GM18858 (cell line): ENCODE results near the gene BCAR3.

Experiments
- ATAC-seq: cut with Tn5 transposase; IDR thresholded peaks from one replicate; pipeline ENCODE4 v1.9.1; 2021; ENCODE audit not compliant: unreplicated experiment

BCAR3 gene

DNA sequence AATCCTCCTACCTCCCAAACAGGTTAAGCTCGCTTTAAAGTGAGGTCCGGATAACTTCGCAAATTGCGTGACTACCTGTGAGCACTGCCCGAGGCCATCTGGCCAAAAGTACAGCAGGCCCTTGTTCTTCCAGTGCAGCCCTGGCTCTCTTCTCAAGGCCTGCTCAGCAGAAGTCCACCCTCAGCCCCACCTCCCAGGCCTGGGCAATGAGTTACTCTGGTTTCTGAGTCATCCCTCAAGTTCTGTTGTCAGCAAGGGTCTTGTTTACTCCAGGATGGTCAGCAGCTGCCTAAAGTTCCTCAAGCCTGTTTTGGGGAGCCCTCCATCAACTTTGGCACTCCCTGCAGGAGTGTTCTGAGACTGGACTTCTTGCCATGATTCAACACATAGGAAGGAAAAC is 101.7 kb downstream of the BCAR3 start:
- ATAC-seq: no peak

DNA sequence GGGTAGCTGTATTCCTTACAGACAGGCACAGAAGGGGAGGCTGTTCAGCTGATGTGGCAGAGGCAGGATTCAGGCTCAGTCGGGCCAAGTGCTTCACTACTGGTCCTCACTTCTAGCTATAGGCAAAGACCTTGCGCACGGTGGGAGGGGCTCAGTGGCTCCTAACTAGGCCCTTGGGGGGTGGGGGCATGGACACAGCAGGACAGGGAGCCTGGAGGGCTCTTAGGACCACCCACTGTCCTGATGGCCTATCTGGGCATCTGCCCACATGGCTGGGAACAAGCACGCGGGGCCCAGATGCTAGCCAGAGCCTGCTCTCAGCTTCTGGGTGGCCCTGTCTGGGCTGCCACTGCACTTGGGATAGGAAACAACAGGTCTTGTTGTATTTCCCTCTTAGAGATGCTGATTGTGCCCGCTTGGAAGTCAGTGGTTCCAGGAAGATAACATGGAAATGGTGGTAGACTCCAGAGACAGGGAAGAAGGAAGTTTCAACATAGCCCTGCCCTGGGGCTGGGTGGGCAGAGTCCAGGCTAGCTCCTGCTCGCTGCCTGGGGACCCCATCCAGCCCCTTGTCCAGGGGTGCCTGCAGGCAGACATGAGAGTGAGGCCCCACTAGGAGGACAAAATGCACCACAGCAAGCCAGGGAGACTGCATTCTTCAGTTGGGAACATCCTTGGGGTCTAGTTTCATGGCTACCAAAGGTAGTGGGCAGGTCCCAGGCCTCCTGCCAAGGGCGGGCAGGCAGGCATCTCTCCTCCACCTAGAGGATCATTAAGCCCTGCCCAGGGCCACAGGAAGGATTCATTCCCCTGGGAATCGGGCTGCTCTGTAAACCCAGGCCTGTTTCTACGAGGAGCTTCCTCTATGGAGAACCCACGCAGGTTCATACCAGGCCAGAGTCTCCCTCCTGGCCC is 102.5 kb downstream of the BCAR3 start:
- ATAC-seq: no peak

DNA sequence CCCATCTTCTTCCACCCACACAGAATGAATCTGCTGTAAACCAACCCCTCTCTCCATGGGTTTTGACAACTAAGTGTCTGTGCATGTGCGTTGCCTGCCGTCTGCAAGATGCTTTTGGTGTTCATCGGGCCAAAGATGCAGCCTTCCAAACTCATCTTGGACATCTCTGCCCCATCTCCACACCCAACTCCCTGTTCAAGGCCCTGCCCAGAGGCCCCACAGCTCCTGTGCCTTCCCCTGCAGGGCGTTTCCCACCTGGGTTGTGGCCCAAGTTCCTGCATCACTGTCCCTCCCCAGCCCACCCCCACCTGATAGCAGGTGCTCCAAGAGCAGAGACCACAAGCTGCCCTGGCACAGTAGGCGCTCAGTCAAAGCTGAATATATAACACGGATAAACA is 103.2 kb downstream of the BCAR3 start:
- ATAC-seq: no peak

DNA sequence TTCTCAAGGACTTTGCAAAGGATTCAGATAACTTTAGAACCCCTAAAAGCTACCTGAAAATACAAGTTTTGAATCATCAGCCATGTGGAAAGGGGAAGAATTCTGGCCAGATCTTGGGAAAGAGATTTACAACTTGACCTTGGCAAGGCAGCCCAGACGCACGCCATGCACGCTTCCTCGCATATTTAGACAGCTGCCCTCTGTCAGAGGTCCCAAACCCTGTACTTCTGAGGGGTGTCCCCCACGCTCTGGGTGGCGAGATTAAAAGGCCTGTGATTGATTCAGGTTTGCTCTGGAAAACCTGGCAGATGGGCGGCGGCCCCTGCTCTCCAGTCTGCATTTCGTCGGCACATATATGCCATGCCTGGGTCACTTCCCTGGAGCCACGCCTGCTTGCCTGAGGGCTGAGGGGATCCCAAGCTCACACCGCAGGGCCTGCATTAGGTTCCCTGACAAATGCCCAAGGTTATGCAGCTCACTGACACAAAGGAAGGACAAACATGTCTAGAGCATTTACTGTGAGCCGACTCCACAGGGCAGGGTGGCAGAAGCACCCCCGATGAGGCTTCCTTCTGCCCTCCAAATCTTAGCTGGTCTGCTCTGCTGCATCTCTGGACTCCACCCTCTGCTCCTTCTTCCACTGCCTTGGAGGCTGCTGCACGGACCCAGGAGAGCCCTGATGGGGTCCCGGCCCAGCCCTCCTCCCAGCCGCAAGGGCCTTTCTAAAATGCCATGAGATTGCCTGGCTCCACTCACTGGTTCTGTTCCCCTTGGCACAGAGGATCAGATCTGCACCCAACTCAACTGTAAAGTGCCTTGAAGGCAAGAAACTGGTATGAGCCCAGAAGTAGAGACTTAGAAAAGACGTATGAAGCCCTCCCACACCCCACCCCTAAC is 103.9 kb downstream of the BCAR3 start:
- no peak for ATAC-seq

DNA sequence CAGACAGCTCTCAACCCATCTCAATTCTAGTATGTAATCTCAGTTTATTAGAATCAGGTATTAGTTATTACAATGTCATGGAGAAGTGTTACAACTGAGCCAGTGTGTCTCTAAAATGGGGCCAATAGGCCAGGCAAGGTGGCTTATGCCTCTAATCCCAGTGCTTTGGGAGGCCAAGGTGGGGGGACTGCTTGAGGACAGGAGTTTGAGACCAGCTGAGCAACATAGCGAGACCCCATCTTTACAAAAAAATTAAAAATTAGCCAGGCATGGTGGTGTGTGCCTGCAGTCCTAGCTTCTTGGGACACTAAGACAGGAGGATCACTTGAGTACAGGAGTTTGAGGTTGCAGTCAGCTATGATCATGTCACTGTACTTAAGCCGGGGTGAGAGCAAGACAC is 104.9 kb downstream of the BCAR3 start:
- no peak for ATAC-seq

DNA sequence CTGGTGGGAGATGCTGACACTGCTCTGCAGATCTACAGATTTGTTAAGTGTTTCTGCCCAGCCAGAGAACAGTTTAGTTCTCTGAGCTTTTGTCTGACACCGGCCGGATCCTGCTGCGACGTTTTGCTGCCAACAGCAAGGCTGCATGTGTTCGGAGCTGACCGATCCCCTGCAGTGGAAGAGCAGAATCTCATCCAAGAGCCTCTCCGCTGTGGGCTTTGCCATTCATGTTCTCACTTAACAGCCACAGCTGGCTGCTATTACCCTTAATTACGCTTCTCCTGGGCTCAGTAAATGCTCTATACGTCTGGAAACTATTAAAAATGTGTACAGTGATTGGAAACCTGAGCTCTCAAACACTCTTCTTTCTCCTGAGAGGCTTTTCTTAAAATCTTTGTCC is 105.3 kb downstream of the BCAR3 start:
- no peak for ATAC-seq

DNA sequence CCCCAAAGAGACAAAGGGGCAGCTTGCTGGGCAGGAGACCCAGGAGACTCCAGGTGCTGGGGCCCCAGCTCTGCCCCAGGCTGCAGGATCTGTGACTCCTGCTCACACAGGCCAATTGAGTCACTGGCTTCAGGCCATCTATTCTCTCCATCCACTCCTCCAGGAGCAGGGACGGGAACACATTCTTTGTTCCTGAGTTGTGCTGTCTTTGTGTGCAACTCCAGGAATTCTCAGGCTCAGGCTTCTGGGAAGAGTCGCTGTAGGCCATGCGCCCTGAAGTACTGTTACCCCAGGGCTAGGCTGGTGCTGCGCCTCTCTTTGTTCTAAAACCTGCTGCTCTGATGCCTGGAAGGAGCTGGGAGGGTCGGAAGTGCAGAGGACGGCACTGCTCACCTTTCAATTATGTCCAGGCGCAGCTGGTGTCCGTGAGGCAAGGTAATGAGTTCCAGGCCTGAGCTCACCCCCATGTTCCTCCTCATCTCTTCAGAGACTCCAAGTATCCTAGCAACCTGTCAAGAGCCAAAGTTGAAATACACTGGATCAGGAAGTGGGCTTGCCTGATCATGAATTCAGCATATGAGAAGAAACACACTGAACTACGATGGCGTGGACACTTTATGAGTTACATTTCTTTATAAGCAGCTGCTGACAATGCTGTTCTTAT is 105.9 kb downstream of the BCAR3 start:
- no peak for ATAC-seq

DNA sequence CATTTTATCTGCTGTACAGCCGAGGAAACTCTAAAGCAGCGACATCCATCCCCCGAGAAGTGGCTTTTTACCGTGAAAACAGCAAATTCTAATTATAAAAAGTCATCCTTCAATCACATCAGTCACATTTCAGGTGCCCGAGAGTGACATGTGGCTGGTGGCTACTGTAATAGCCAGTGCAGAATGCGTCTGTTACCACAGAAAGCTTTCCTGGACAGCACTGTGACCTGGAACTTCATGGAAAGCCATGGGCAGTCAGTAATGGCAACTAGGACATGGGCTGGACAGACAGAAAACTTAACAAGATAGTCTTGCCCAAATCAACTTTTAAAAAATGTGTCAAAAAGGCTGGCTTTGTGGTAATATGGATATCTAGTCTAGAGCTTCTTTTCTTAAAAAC is 106.6 kb downstream of the BCAR3 start:
- no peak for ATAC-seq

DNA sequence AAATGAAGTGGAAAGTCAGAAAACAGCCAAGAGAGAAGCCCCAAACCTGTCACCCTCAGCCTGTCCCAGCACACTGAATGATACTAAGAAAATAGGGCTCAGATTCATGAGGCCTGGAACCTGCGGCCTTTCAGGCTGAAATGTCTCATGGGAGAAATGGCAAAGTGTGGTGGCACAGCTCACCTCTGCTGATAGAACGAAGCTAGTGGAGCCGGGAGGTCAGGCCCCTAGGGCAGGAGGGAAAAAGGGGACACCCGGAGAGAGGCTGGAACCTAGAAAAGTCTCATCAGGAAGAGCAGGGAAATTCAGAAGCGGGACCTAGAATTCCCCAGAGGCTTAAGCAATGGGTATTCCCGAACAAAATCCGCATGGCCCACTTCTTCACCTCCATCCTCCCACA is 107.1 kb downstream of the BCAR3 start:
- ATAC-seq: no peak

DNA sequence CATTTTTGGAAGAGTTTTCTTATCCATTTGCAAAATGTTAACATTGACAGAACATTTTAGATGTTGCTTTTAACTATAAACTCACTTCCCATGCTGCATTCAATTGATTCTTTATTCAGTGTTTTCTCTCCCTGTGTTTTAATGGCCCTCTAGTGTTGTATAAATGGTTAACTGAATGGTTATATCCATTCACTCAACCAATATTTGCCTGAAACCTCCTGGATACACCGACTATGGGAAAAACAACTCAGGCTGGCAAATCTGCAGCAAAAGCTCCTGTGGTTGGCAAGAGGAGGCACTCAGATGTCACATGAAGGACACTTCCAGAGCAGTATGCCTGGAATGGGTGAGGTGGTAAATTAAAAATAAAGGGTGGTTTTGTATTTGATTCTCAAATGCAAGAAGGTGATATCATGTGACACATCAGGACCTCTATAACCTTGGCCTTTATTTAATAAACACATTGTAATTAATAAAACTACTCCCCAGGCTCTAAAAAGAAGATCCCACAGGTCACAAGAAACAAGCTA is 107.6 kb downstream of the BCAR3 start:
- no peak for ATAC-seq

DNA sequence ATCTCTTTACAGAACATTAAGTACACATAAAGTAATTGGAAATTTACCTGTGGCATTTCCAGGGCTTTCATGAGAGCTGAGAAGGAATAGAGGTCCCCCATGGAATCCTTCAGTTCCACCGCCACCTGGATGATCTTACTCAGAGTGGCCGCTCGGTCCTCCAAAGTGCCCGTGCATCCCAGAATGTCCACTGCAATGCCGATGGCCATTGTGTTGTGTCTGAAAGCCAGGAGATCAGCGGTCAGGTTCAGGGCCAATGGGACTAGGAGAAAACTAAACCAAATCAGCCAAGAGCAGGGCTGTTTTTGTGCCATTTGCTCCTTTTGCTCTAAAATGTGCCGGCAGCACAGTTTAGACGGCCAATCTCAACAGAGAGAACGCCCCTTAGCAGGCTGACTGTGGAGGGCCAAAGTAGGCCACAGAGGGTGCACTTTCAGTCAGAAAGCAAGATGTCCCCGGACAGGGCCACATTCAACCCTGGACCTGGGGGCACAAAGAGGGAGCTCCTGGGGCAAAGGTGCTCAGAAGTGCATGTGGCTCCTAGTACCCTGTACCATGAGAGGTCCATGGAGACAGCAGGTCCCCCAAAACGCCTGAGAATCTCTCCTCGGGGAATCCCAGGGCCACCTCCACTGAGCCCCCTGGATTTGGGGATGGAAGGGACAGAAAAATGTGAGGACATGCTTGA is 109.9 kb downstream of the BCAR3 start:
- no peak for ATAC-seq

DNA sequence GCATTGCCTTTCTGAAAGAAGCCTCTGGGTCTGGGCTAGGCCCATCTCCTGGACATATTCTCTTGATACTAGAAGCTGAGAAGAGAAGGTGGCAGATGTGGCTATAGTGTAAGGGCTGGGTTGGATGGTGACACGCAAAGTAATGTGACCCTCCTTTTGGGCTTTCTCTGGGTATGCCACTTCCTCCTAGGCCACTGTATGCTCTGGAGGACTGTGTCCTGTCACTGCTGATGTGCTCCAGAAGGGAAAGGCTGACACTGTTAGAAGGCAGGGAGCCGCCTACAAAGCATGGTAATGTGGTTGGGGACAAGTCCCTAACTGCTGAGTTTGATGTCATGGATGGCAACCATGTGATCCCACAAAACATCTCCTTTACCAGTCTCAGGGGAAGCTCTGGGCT is 112.1 kb downstream of the BCAR3 start:
- no peak for ATAC-seq

DNA sequence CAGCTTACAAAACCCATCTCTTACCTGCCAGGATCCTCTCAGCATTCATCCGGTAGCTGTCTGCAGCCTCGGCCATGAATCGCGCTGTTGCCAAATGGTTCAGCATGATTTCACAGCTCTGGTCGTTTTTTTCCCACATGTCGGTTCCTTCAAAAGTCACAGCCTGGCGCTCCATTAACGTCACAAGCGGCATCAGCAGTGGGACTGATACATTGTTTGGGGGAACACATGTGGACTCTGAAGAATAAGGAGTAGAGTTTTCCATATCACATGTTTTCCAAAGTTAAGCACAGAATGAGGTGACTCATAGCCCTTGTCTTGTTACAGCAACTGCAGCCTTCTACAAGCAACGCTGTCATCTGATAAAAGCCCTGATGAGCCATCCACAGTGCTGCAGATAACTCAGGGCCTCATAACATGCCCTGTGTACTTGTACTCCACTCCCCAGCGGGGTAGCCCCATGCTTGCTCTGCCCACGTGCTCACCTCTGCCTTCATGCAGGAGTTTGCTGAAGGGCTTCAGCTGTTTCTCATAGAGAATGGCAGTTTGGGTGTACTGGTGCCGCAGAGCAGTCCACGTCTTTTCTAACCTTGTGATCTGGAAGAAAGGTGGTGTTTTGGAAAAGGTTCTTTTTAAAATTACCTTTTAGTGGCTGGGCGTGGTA is 114.2 kb downstream of the BCAR3 start:
- ATAC-seq: no peak

DNA sequence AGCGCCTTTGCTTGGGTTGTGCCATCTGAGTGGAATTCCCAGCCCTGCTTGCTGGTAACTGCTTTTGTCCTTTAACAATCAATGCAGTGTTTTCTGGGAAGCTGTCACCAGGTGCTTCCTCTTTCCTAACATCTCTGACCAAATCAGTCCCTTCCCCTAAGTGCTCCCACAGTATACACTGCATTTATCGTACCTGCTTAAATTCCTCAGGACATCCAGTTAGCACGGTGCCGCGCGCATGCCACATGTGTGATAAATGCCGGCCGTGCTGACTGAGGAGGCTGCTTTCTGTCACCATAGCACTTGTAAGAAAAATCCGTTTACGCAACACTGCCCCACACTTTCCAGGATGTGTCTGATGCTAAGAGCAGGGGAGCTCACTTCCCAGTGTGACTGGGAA is 115.4 kb downstream of the BCAR3 start:
- no peak for ATAC-seq

DNA sequence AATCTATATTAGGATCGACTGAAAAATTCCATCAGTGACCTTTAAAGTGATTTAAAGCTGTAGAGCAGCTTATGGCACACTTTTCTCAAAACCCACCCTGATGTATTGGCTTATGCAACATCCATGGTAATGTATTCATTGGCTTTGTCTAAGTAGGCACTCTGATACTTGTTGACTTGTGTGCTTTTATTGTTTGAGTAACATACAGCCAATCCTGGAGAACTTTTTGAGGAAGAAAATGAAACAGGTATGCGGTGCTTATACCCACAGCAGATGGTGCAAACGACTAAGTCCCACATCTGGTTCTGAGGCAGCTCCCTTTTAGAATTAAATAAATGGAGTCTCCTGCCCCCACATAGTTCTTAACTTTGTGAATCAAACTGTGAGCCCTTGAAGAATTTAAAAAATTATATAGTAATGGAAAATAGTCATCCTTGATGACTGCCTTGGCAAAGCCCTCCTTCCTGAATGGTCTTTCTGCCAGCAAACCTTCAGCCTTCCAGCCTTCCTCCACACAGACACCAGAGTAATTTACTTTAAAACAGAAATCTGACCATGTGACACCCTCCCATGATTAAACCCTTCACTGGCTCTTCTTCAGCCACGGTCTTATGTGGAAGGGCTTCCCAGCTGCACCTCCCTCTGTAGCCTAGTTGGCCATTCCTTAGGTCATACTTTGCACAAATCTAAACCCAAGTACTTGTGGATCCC is 116.0 kb downstream of the BCAR3 start:
- ATAC-seq: no peak

DNA sequence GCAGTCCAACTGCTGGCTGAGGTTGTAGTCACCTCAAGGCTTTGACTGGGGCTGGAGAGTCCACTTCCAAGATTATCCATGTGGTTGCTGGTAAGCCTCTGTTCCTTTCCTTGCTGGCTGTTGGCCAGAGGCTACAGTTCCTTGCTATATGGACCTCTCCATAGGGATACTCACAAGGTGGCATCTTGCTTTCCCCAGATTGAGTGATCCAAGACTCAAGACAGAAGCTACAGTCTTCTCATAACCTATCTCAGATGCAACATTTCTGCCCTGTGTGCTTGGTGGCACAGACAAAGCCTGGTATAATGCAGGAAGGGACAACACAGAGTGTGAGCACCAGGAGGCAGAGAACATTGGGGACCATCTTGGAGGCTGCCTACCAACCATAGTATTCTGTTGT is 121.9 kb downstream of the BCAR3 start:
- no peak for ATAC-seq

DNA sequence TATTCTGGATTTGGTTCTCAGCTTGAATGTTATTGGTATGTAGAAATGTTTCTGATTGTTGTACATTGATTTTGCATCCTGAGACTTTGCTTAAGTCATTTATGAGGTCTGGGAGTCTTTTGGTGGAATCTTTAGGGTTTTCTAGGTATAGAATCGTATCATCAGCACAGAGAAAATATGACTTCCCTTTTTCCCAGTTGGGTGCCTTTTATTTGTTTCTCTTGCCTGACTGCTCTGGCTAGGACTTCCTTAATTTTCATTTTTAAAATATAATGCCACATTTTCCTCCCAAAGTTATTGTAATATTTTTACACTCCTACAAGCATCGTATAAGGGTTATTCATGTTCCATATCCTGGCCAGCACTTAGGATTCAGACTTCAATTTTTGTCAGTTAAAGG is 122.6 kb downstream of the BCAR3 start:
- no peak for ATAC-seq

DNA sequence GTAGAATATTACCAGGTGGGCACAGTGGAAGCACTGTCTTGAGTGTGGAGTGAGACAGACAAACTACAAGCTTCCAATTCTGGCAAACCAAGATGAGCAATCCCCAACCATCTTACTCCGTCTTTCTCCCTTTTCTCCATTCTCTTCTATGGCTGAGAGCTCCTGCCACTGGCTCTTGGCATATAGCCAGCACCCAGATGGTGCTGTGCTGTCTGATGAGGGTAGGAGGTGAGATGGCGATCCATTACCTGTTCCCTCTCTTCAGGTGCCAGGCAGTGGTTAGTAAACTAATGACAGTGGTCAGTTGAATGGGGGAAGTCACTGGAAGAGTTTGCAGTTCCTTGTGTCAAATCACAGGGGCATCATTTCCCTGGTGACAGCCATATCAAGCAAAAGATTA is 125.3 kb downstream of the BCAR3 start:
- no peak for ATAC-seq
